SK-MEL-5 (cell line): ENCODE data around the gene DMD. TPM values are rescaled to one million over a fixed set of nuclear protein-coding genes. Genes with fewer than 3 reads are reported as not detected.

ENCODE experiments used
- DNase-seq: peaks from one replicate; pipeline ENCODE4 v3.0.0-alpha.2; 2016; ENCODE audit warnings: low read depth, low spot score
- in situ Hi-C: cut with HindIII; loops from 2 replicates; pipeline ENCODE4 v1.10.0; 2016; ENCODE audit warnings: low sequenced_read_pairs, high pct_unique_total_duplicates, low pct_unique_long_range_greater_than_20kb
- total RNA-seq: library from RNA; depleted of rRNA; stranded (reverse); fragments of >200 nt; shearing (Covaris generic); gene quantifications from 2 replicates; pipeline ENCODE4 v1.2.3, GENCODE V29; 2014

Gene DMD
- total RNA-seq, 1 experiment from 2014 or later, result 12.9 TPM

GRCh38 chrX:31340587-31340986, 1870.8 kb downstream of the DMD start:
- in situ Hi-C loops, result no loop called here
- DNase-seq, result no peak

- DNase-seq, result no peak
- in situ Hi-C loops, result no loop called here
Measured at GRCh38 chrX:31338991-31339350, 1872.4 kb downstream of the DMD start.

- in situ Hi-C loops, result no loop called here
- DNase-seq, result peak; percentile 9
Measured at GRCh38 chrX:31337332-31337731, 1874.0 kb downstream of the DMD start.

- in situ Hi-C loops, result no loop called here
- no peak for DNase-seq
Measured at GRCh38 chrX:31336419-31336818, 1874.9 kb downstream of the DMD start.

GRCh38 chrX:31334997-31335396, 1876.4 kb downstream of the DMD start:
- in situ Hi-C loops, result no loop called here

GRCh38 chrX:31333165-31333831, 1878.1 kb downstream of the DMD start:
- in situ Hi-C loops, result no loop called here
- no peak for DNase-seq

More at GRCh38 chrX:31334997-31335396, 1876.4 kb downstream of the DMD start:
- DNase-seq, result no peak

GRCh38 chrX:31331928-31332327, 1879.4 kb downstream of the DMD start:
- in situ Hi-C loops, result no loop called here
- DNase-seq, result no peak

- in situ Hi-C loops, result no loop called here
- no peak for DNase-seq
Measured at GRCh38 chrX:31331015-31331414, 1880.3 kb downstream of the DMD start.

- DNase-seq, result no peak
- in situ Hi-C loops, result no loop called here
Measured at GRCh38 chrX:31329298-31329697, 1882.1 kb downstream of the DMD start.

- DNase-seq, result no peak
- in situ Hi-C loops, result no loop called here
Measured at GRCh38 chrX:31323658-31324057, 1887.7 kb downstream of the DMD start.

GRCh38 chrX:31320740-31321139, 1890.6 kb downstream of the DMD start:
- in situ Hi-C loops, result no loop called here
- no peak for DNase-seq

- no peak for DNase-seq
- in situ Hi-C loops, result no loop called here
Measured at GRCh38 chrX:31319586-31319985, 1891.8 kb downstream of the DMD start.

- DNase-seq, result no peak
- in situ Hi-C loops, result no loop called here
Measured at GRCh38 chrX:31318866-31319265, 1892.5 kb downstream of the DMD start.

GRCh38 chrX:31316340-31316991, 1894.9 kb downstream of the DMD start:
- in situ Hi-C loops, result no loop called here

GRCh38 chrX:31314921-31315320, 1896.4 kb downstream of the DMD start:
- in situ Hi-C loops, result no loop called here
- peak; percentile 4 for DNase-seq

More at GRCh38 chrX:31316340-31316991, 1894.9 kb downstream of the DMD start:
- no peak for DNase-seq

- in situ Hi-C loops, result no loop called here
- DNase-seq, result no peak
Measured at GRCh38 chrX:31307952-31308351, 1903.4 kb downstream of the DMD start.

GRCh38 chrX:31302573-31303075, 1908.7 kb downstream of the DMD start:
- in situ Hi-C loops, result no loop called here
- DNase-seq, result no peak

GRCh38 chrX:31301941-31302340, 1909.4 kb downstream of the DMD start:
- no peak for DNase-seq
- in situ Hi-C loops, result no loop called here

- DNase-seq, result no peak
- in situ Hi-C loops, result no loop called here
Measured at GRCh38 chrX:31301203-31301602, 1910.1 kb downstream of the DMD start.
